A673 (cell line): Measurements from ENCODE around the gene ZNF341.

ENCODE experiments used
- CTCF ChIP-seq: fragments of 300-800, 200-600 bp; sonication (generic); conservative IDR thresholded peaks from 2 replicates; pipeline ENCODE4 v1.5.1; 2017; ENCODE audit warnings: low read depth, mild to moderate bottlenecking, antibody characterized with exemption, low read length, moderate library complexity, mixed read lengths
- EZH2 ChIP-seq: fragments of 200-600 bp; sonication (generic); IDR thresholded peaks from 2 replicates; pipeline ENCODE4 v1.6.1; 2017; ENCODE audit warnings: borderline replicate concordance, low read depth, mild to moderate bottlenecking, mixed read lengths, antibody characterized with exemption, low read length; ENCODE audit not compliant: poor library complexity, severe bottlenecking

- TF ChIP-seq CTCF (no peak), EZH2 (no peak)
Observed at GRCh38 chr20:33791540-33791939, 59.7 kb downstream of the ZNF341 start.
